Mesendoderm (in vitro differentiated cells): Measurements from ENCODE around the gene RBM26.

Experiments used
- DNase-seq: peaks from one replicate; pipeline ENCODE4 v3.0.0; 2013
- H2AK5ac ChIP-seq: 2 replicates; pipeline ENCODE4 v1.6.1; 2013; ENCODE audit warnings: low read length, inconsistent platforms
- H2BK120ac ChIP-seq: 2 replicates; pipeline ENCODE4 v1.6.1; 2013; ENCODE audit warnings: low read depth, mild to moderate bottlenecking, low read length, moderate library complexity, mixed read lengths
- H2BK15ac ChIP-seq: replicated peaks from 2 replicates; pipeline ENCODE4 v1.6.1; 2013; ENCODE audit warnings: low read depth, mild to moderate bottlenecking, moderate library complexity
- H2BK5ac ChIP-seq: 2 replicates; pipeline ENCODE4 v1.6.1; 2013; ENCODE audit warnings: low read length, inconsistent platforms
- H3K18ac ChIP-seq: 2 replicates; pipeline ENCODE4 v1.6.1; 2013; ENCODE audit warnings: mild to moderate bottlenecking, low read length, mixed read lengths
- H3K23ac ChIP-seq: one replicate; pipeline ENCODE4 v1.6.1; 2013; ENCODE audit warnings: low read length
- H3K27ac ChIP-seq: 2 replicates; pipeline ENCODE4 v1.5.1; 2013; ENCODE audit warnings: low read depth, mild to moderate bottlenecking, inconsistent platforms, low read length, moderate library complexity
- H3K27me3 ChIP-seq: 2 replicates; pipeline ENCODE4 v1.6.1; 2013; ENCODE audit warnings: low read length, control low read depth, mild to moderate bottlenecking, inconsistent platforms; ENCODE audit not compliant: insufficient read depth, poor library complexity
- H3K36me3 ChIP-seq: 2 replicates; pipeline ENCODE4 v1.6.1; 2013; ENCODE audit warnings: low read length, inconsistent platforms; ENCODE audit not compliant: control insufficient read depth, insufficient read depth
- H3K4ac ChIP-seq: one replicate; pipeline ENCODE4 v1.6.1; 2013; ENCODE audit warnings: low read depth, mild to moderate bottlenecking, low read length, moderate library complexity
- H3K4me1 ChIP-seq: 2 replicates; pipeline ENCODE4 v1.6.1; 2013; ENCODE audit warnings: low read depth, low read length, inconsistent platforms; ENCODE audit not compliant: control insufficient read depth
- H3K4me2 ChIP-seq: 2 replicates; pipeline ENCODE4 v1.6.1; 2013; ENCODE audit warnings: low read length
- H3K4me3 ChIP-seq: 2 replicates; pipeline ENCODE4 v1.5.1; 2013; ENCODE audit warnings: mild to moderate bottlenecking, low read length
- H3K56ac ChIP-seq: one replicate; pipeline ENCODE4 v1.6.1; 2013; ENCODE audit warnings: low read length
- H3K79me1 ChIP-seq: 2 replicates; pipeline ENCODE4 v1.6.1; 2013; ENCODE audit warnings: low read length, inconsistent platforms
- H3K79me2 ChIP-seq: 2 replicates; pipeline ENCODE4 v1.6.1; 2013; ENCODE audit warnings: mild to moderate bottlenecking, low read length; ENCODE audit not compliant: control insufficient read depth, insufficient read depth
- H3K9ac ChIP-seq: 2 replicates; pipeline ENCODE4 v1.6.1; 2013; ENCODE audit warnings: low read length, inconsistent platforms
- H4K5ac ChIP-seq: one replicate; pipeline ENCODE4 v1.6.1; 2013; ENCODE audit warnings: low read length
- H4K8ac ChIP-seq: one replicate; pipeline ENCODE4 v1.6.1; 2013; ENCODE audit warnings: low read depth, mild to moderate bottlenecking, control low read depth, low read length, moderate library complexity
- WGBS: extraction: QIAGEN DNeasy Blood & Tissue Kit; methylation state at CpG from one replicate; pipeline ENCODE4 v1.1.7; 2013; ENCODE audit warnings: low lambda C conversion rate, missing lambda C conversion rate; ENCODE audit not compliant: insufficient coverage; ENCODE audit errors: extremely low coverage; 5-methylcytosine and 5-hydroxymethylcytosine counted together

The RBM26 gene

GRCh38 chr13:79374578-79374977, 31.5 kb downstream of the RBM26 start:
- no peak for DNase-seq
- Histone ChIP-seq H4K5ac (no peak overlapping the region), H3K18ac (no peak overlapping the region), H2BK120ac (no peak overlapping the region), H3K4me1 (no peaks in the 10 kb centered on the region), H3K4ac (no peak overlapping the region), H3K9ac (no peak overlapping the region), H3K79me2 (no peaks in the 10 kb centered on the region), H3K56ac (no peak overlapping the region), H2AK5ac (no peak overlapping the region), H3K23ac (no peak overlapping the region), H2BK5ac (no peak overlapping the region), H3K4me3 (no peak overlapping the region), H3K79me1 (no peaks in the 10 kb centered on the region), H2BK15ac (no peak overlapping the region), H3K27me3 (no peaks in the 10 kb centered on the region), H3K27ac (no peak overlapping the region), H3K36me3 (peaks cover 2% of the 10 kb centered on the region), H3K4me2 (no peak overlapping the region), H4K8ac (no peak overlapping the region)
- no CpG with 5 or more reads among the region's 6 CpGs for WGBS

- no peak overlapping the region for H2AK5ac ChIP-seq
- H2BK5ac ChIP-seq = no peak overlapping the region
- H3K56ac ChIP-seq = no peak overlapping the region
- H3K4me1 ChIP-seq = no peaks in the 10 kb centered on the region
- no peak overlapping the region for H3K9ac ChIP-seq
- H3K18ac ChIP-seq = no peak overlapping the region
- H3K27ac ChIP-seq = no peak overlapping the region
- no peaks in the 10 kb centered on the region for H3K27me3 ChIP-seq
- H3K23ac ChIP-seq = no peak overlapping the region
- no peak overlapping the region for H4K5ac ChIP-seq
- H3K79me2 ChIP-seq = no peaks in the 10 kb centered on the region
- peaks cover 2% of the 10 kb centered on the region for H3K36me3 ChIP-seq
- no peak overlapping the region for H3K4ac ChIP-seq
- no peak overlapping the region for H3K4me2 ChIP-seq
- no peak overlapping the region for H3K4me3 ChIP-seq
- no peak overlapping the region for H2BK120ac ChIP-seq
- no CpG with 5 or more reads among the region's 4 CpGs for WGBS
- no peak overlapping the region for H4K8ac ChIP-seq
- H3K79me1 ChIP-seq = no peaks in the 10 kb centered on the region
- DNase-seq = no peak
- no peak overlapping the region for H2BK15ac ChIP-seq
Observed at GRCh38 chr13:79373916-79374315, 32.1 kb downstream of the RBM26 start.

- DNase-seq = no peak
- H2BK5ac ChIP-seq = no peak overlapping the region
- H3K4ac ChIP-seq = no peak overlapping the region
- H2BK15ac ChIP-seq = no peak overlapping the region
- no peak overlapping the region for H3K4me3 ChIP-seq
- H3K36me3 ChIP-seq = peaks cover 4% of the 10 kb centered on the region
- no peak overlapping the region for H3K18ac ChIP-seq
- H3K27ac ChIP-seq = no peak overlapping the region
- peaks cover 2% of the 10 kb centered on the region for H3K79me1 ChIP-seq
- no CpG with 5 or more reads among the region's 1 CpG for WGBS
- no peak overlapping the region for H2AK5ac ChIP-seq
- H3K56ac ChIP-seq = no peak overlapping the region
- H3K9ac ChIP-seq = no peak overlapping the region
- no peaks in the 10 kb centered on the region for H3K79me2 ChIP-seq
- no peaks in the 10 kb centered on the region for H3K4me1 ChIP-seq
- no peaks in the 10 kb centered on the region for H3K27me3 ChIP-seq
- no peak overlapping the region for H3K23ac ChIP-seq
- H4K8ac ChIP-seq = no peak overlapping the region
- H4K5ac ChIP-seq = no peak overlapping the region
- H3K4me2 ChIP-seq = no peak overlapping the region
- no peak overlapping the region for H2BK120ac ChIP-seq
Observed at GRCh38 chr13:79369226-79369625, 36.8 kb downstream of the RBM26 start.

GRCh38 chr13:79365981-79366380, 40.1 kb downstream of the RBM26 start:
- Histone ChIP-seq H3K4me2 (no peak overlapping the region), H3K9ac (no peak overlapping the region), H3K27me3 (no peaks in the 10 kb centered on the region), H3K23ac (no peak overlapping the region), H2BK120ac (no peak overlapping the region), H4K8ac (no peak overlapping the region), H2BK15ac (no peak overlapping the region), H3K4ac (no peak overlapping the region), H3K79me1 (peaks cover 2% of the 10 kb centered on the region), H3K56ac (no peak overlapping the region), H3K36me3 (peaks cover 4% of the 10 kb centered on the region), H2AK5ac (no peak overlapping the region), H4K5ac (no peak overlapping the region), H3K4me1 (no peaks in the 10 kb centered on the region), H3K79me2 (no peaks in the 10 kb centered on the region), H3K18ac (no peak overlapping the region), H2BK5ac (no peak overlapping the region), H3K4me3 (no peak overlapping the region), H3K27ac (no peak overlapping the region)
- 100% methylated on average over 1 of the region's 2 CpGs for WGBS
- no peak for DNase-seq

- 100% methylated on average over 1 of the region's 3 CpGs for WGBS
Observed at GRCh38 chr13:79361299-79361698, 44.8 kb downstream of the RBM26 start.

GRCh38 chr13:79360095-79360494, 46.0 kb downstream of the RBM26 start:
- Histone ChIP-seq H4K5ac (no peak overlapping the region), H3K36me3 (peaks cover under 1% of the 10 kb centered on the region), H3K27ac (no peak overlapping the region), H3K27me3 (no peaks in the 10 kb centered on the region), H3K79me2 (no peaks in the 10 kb centered on the region), H2BK120ac (no peak overlapping the region), H2AK5ac (no peak overlapping the region), H3K79me1 (no peaks in the 10 kb centered on the region), H3K4me1 (no peaks in the 10 kb centered on the region), H3K9ac (no peak overlapping the region), H2BK15ac (no peak overlapping the region), H3K23ac (no peak overlapping the region), H2BK5ac (no peak overlapping the region), H3K56ac (no peak overlapping the region), H4K8ac (no peak overlapping the region), H3K4me3 (no peak overlapping the region), H3K18ac (no peak overlapping the region), H3K4ac (no peak overlapping the region), H3K4me2 (no peak overlapping the region)
- WGBS = no CpG with 5 or more reads among the region's 1 CpG
- DNase-seq = no peak

More at GRCh38 chr13:79361299-79361698, 44.8 kb downstream of the RBM26 start:
- Histone ChIP-seq H2AK5ac (no peak overlapping the region), H2BK15ac (no peak overlapping the region), H3K4ac (no peak overlapping the region), H3K4me3 (no peak overlapping the region), H3K27ac (no peak overlapping the region), H3K18ac (no peak overlapping the region), H2BK120ac (no peak overlapping the region), H3K56ac (no peak overlapping the region), H3K27me3 (no peaks in the 10 kb centered on the region), H4K5ac (no peak overlapping the region), H3K79me2 (no peaks in the 10 kb centered on the region), H4K8ac (no peak overlapping the region), H3K36me3 (peaks cover 2% of the 10 kb centered on the region), H3K79me1 (no peaks in the 10 kb centered on the region), H3K9ac (no peak overlapping the region), H3K23ac (no peak overlapping the region), H3K4me1 (no peaks in the 10 kb centered on the region), H3K4me2 (no peak overlapping the region), H2BK5ac (no peak overlapping the region)
- DNase-seq = no peak
